Fibroblast of the conjunctiva (primary cell): ENCODE measurements around the gene NALCN.

Experiments used
- DNase-seq: peaks from one replicate; pipeline ENCODE4 v3.0.0-alpha.2; 2010; ENCODE audit warnings: low read depth

The NALCN gene

GRCh38 chr13:101123028-101123427 lies 293.3 kb downstream of the NALCN start:
- DNase-seq, result no peak

GRCh38 chr13:101121608-101122007 lies 294.7 kb downstream of the NALCN start:
- no peak for DNase-seq

GRCh38 chr13:101120007-101120406 lies 296.3 kb downstream of the NALCN start:
- DNase-seq, result no peak

GRCh38 chr13:101116826-101117225 lies 299.5 kb downstream of the NALCN start:
- DNase-seq, result no peak

GRCh38 chr13:101116341-101116740 lies 300.0 kb downstream of the NALCN start:
- DNase-seq, result no peak

- DNase-seq, result no peak
Measured at GRCh38 chr13:101115762-101116171, 300.5 kb downstream of the NALCN start.

GRCh38 chr13:101111894-101112293 lies 304.4 kb downstream of the NALCN start:
- DNase-seq, result no peak

GRCh38 chr13:101109005-101109404 lies 307.3 kb downstream of the NALCN start:
- no peak for DNase-seq

- no peak for DNase-seq
Measured at GRCh38 chr13:101098873-101099272, 317.4 kb downstream of the NALCN start.

- no peak for DNase-seq
Measured at GRCh38 chr13:101092985-101093384, 323.3 kb downstream of the NALCN start.

- DNase-seq, result no peak
Measured at GRCh38 chr13:101090287-101090686, 326.0 kb downstream of the NALCN start.

GRCh38 chr13:101085551-101085950 lies 330.8 kb downstream of the NALCN start:
- DNase-seq, result no peak

GRCh38 chr13:101082441-101082840 lies 333.9 kb downstream of the NALCN start:
- DNase-seq, result no peak

GRCh38 chr13:101080616-101081015 lies 335.7 kb downstream of the NALCN start:
- no peak for DNase-seq

- no peak for DNase-seq
Measured at GRCh38 chr13:101065329-101065728, 351.0 kb downstream of the NALCN start.

GRCh38 chr13:101059793-101060192 lies 356.5 kb downstream of the NALCN start:
- DNase-seq, result no peak

GRCh38 chr13:101058841-101059240 lies 357.5 kb downstream of the NALCN start:
- DNase-seq, result no peak

- DNase-seq, result no peak
Measured at GRCh38 chr13:101053301-101054093, 362.8 kb downstream of the NALCN start.

- no peak for DNase-seq
Measured at GRCh38 chr13:101049166-101049850, 367.0 kb downstream of the NALCN start.

GRCh38 chr13:101036546-101036945 lies 379.8 kb downstream of the NALCN start:
- DNase-seq, result no peak

- no peak for DNase-seq
Measured at GRCh38 chr13:101035119-101035620, 381.1 kb downstream of the NALCN start.

- no peak for DNase-seq
Measured at GRCh38 chr13:101026736-101027398, 389.4 kb downstream of the NALCN start.

GRCh38 chr13:101026328-101026727 lies 390.0 kb downstream of the NALCN start:
- DNase-seq, result no peak
